ENCODE results near the gene P3H1. TPM values are rescaled to one million over a fixed set of nuclear protein-coding genes. Genes with fewer than 3 reads are reported as not detected.

Gene P3H1
- total RNA-seq, 1 experiment from 2014 or later: 22.8 TPM

DNA sequence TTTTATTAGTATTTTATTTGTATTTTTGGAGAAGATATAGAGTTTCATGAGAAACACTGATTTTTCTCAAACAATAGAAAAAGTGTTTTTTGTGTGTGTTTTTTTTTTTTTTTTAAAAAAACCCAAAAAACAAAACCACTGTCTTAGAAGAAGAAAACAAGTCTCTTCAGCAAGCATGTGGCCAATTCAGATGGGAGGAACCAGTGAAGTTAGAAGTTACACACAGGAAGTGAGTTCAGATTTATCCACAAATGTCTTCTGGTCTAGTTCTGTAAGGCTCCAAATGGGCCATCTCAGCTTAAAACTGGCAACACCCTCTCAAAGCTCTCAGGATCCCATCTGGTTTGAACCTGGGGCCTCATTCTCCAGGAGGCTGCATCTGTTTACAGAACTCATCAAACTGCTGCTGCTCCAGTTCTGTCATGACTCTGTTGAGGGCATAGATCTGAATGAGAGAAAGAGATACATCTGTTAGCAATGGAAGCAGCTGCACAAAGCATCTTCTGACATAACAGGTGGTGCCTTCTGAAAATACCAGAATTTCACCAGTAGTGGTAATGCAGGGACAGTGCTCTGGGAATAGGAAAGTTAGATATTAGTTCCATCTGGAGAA, 40.3 kb upstream of the P3H1 start:
- DNase-seq: no peak
- intact Hi-C loops (cut with micrococcal nuclease; ENCODE audit: unreplicated experiment): no loop called here
- no peak overlapping the region for H3K4me2 ChIP-seq
- H3F3A ChIP-seq (ENCODE audit: insufficient read depth, low read depth): no peaks in the 10 kb centered on the region
- H3K9me2 ChIP-seq (ENCODE audit: insufficient read depth): no peaks in the 10 kb centered on the region
- ChIA-PET CTCF (no interaction called here), POLR2A (ENCODE audit: unreplicated experiment) (no interaction called here)
- H2AFZ ChIP-seq: no peak overlapping the region
- no peaks in the 10 kb centered on the region for H3K27me3 ChIP-seq (ENCODE audit: insufficient read depth, low read depth)
- no TSS peak for BruUV-seq (replicated peaks)
- H3K9me3 ChIP-seq (ENCODE audit: insufficient read depth, low read depth): no peaks in the 10 kb centered on the region
- no peaks in the 10 kb centered on the region for H3K79me2 ChIP-seq (ENCODE audit: low read depth)
- H3K36me3 ChIP-seq (ENCODE audit: low read depth): no peaks in the 10 kb centered on the region
- H3K4me3 ChIP-seq: no peak overlapping the region
- no peaks in the 10 kb centered on the region; the same call in 1 of the 2 replicates for H3K4me1 ChIP-seq (replicated peaks; ENCODE audit: insufficient read depth)
- H3K27ac ChIP-seq: no peak overlapping the region
- TF ChIP-seq CTCF (conservative IDR thresholded peaks at IDR 0.05): no peak
- TF ChIP-seq EZH2 (IDR thresholded peaks at IDR 0.05; ENCODE audit: low read depth): no peak
- H4K20me1 ChIP-seq (ENCODE audit: insufficient read depth): no peaks in the 10 kb centered on the region

- no peaks in the 10 kb centered on the region for H3K79me2 ChIP-seq (ENCODE audit: low read depth)
- intact Hi-C loops (cut with micrococcal nuclease; ENCODE audit: unreplicated experiment): no loop called here
- H3K4me1 ChIP-seq (replicated peaks; ENCODE audit: insufficient read depth): no peaks in the 10 kb centered on the region; the same call in 1 of the 2 replicates
- H3K27ac ChIP-seq: no peak overlapping the region
- no peak overlapping the region for H2AFZ ChIP-seq
- H3K9me3 ChIP-seq (ENCODE audit: insufficient read depth, low read depth): no peaks in the 10 kb centered on the region
- no peaks in the 10 kb centered on the region for H3F3A ChIP-seq (ENCODE audit: insufficient read depth, low read depth)
- no peaks in the 10 kb centered on the region for H3K9me2 ChIP-seq (ENCODE audit: insufficient read depth)
- no peak overlapping the region for H3K4me3 ChIP-seq
- no TSS peak for BruUV-seq (replicated peaks)
- POLR2A ChIA-PET (ENCODE audit: unreplicated experiment): interaction anchor here (0.6 kb wide), 1 partner anchor 504 kb away, joined by 3 read pairs; no protein-coding TSS in a partner anchor
- CTCF ChIA-PET: no interaction called here
- TF ChIP-seq CTCF (conservative IDR thresholded peaks at IDR 0.05): no peak
- TF ChIP-seq EZH2 (IDR thresholded peaks at IDR 0.05; ENCODE audit: low read depth): no peak
- no peak for DNase-seq
- H3K36me3 ChIP-seq (ENCODE audit: low read depth): no peaks in the 10 kb centered on the region
- no peak overlapping the region for H3K4me2 ChIP-seq
- no peaks in the 10 kb centered on the region for H3K27me3 ChIP-seq (ENCODE audit: insufficient read depth, low read depth)
- no peaks in the 10 kb centered on the region for H4K20me1 ChIP-seq (ENCODE audit: insufficient read depth)
Observed at GRCh38 chr1:42806593-42806992, 39.8 kb upstream of the P3H1 start.

DNA sequence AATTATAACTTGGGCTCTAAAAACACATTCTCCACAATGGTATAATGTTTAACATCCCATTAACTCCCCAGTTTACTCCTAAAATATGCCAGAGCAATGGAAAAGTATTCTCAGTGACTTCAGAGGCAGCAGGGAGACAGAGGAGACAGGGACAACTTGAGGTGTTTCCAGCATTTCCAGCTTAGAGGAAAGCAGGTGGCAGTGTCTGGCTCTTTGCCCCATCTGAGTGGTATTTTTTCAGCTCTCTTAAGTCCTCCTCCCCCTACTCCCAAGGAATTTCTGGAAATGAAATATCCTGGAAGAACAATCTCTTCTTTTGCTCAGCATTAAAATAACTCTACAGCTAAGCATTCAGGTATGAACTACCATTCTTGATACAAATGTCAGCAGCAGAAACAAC, 39.3 kb upstream of the P3H1 start:
- ChIA-PET POLR2A (ENCODE audit: unreplicated experiment) (interaction anchor here (0.6 kb wide), 1 partner anchor 504 kb away, joined by 3 read pairs; no protein-coding TSS in a partner anchor), CTCF (no interaction called here)
- no peaks in the 10 kb centered on the region; the same call in 1 of the 2 replicates for H3K4me1 ChIP-seq (replicated peaks; ENCODE audit: insufficient read depth)
- H3K9me2 ChIP-seq (ENCODE audit: insufficient read depth): no peaks in the 10 kb centered on the region
- DNase-seq: no peak
- H3K9me3 ChIP-seq (ENCODE audit: insufficient read depth, low read depth): no peaks in the 10 kb centered on the region
- H3K36me3 ChIP-seq (ENCODE audit: low read depth): no peaks in the 10 kb centered on the region
- no peaks in the 10 kb centered on the region for H4K20me1 ChIP-seq (ENCODE audit: insufficient read depth)
- no peak overlapping the region for H3K27ac ChIP-seq
- no peaks in the 10 kb centered on the region for H3K27me3 ChIP-seq (ENCODE audit: insufficient read depth, low read depth)
- TF ChIP-seq EZH2 (IDR thresholded peaks at IDR 0.05; ENCODE audit: low read depth) (no peak), CTCF (conservative IDR thresholded peaks at IDR 0.05) (no peak)
- no peak overlapping the region for H2AFZ ChIP-seq
- H3F3A ChIP-seq (ENCODE audit: insufficient read depth, low read depth): no peaks in the 10 kb centered on the region
- no TSS peak for BruUV-seq (replicated peaks)
- intact Hi-C loops (cut with micrococcal nuclease; ENCODE audit: unreplicated experiment): no loop called here
- no peak overlapping the region for H3K4me2 ChIP-seq
- no peak overlapping the region for H3K4me3 ChIP-seq
- H3K79me2 ChIP-seq (ENCODE audit: low read depth): no peaks in the 10 kb centered on the region
